Measurements from ENCODE around the gene MICAL3.
"Not testable (repeated sequence)": the region's sequence is repeated elsewhere in the genome, so short reads cannot be mapped to it uniquely, and the experiment has no call there.

Gene MICAL3

GRCh38 chr22:17998913-17999312 lies 25.4 kb downstream of the MICAL3 start:
- no peak for DNase-seq (ENCODE audit: low read depth in 2 of 2)

- no peak for DNase-seq (ENCODE audit: low read depth in 2 of 2)
These were observed 26.9 kb downstream of the MICAL3 start for GRCh38 chr22:17997456-17997855.

GRCh38 chr22:17995256-17995655 lies 29.1 kb downstream of the MICAL3 start:
- DNase-seq (ENCODE audit: low read depth in 2 of 2): not testable (repeated sequence)

- no peak for DNase-seq (ENCODE audit: low read depth in 2 of 2)
These were observed 29.8 kb downstream of the MICAL3 start for GRCh38 chr22:17994424-17995108.

- not testable (repeated sequence) for DNase-seq (ENCODE audit: low read depth in 2 of 2)
These were observed 31.4 kb downstream of the MICAL3 start for GRCh38 chr22:17992976-17993375.

GRCh38 chr22:17991992-17992391 lies 32.4 kb downstream of the MICAL3 start:
- DNase-seq (ENCODE audit: low read depth in 2 of 2): not testable (repeated sequence)

- DNase-seq (ENCODE audit: low read depth in 2 of 2): no peak
These were observed 33.4 kb downstream of the MICAL3 start for GRCh38 chr22:17990942-17991341.

- no peak for DNase-seq (ENCODE audit: low read depth in 2 of 2)
These were observed 34.2 kb downstream of the MICAL3 start for GRCh38 chr22:17990147-17990546.

- no peak for DNase-seq (ENCODE audit: low read depth in 2 of 2)
These were observed 35.4 kb downstream of the MICAL3 start for GRCh38 chr22:17988800-17989513.

GRCh38 chr22:17985606-17986005 lies 38.8 kb downstream of the MICAL3 start:
- DNase-seq (ENCODE audit: low read depth in 2 of 2): no peak

- DNase-seq (ENCODE audit: low read depth in 2 of 2): not testable (repeated sequence)
These were observed 39.3 kb downstream of the MICAL3 start for GRCh38 chr22:17985071-17985470.

GRCh38 chr22:17984114-17984513 lies 40.2 kb downstream of the MICAL3 start:
- no peak for DNase-seq (ENCODE audit: low read depth in 2 of 2)

- DNase-seq (ENCODE audit: low read depth in 2 of 2): no peak
These were observed 41.7 kb downstream of the MICAL3 start for GRCh38 chr22:17982572-17983141.

- DNase-seq (ENCODE audit: low read depth in 2 of 2): no peak
These were observed 42.9 kb downstream of the MICAL3 start for GRCh38 chr22:17981497-17981896.

- DNase-seq (ENCODE audit: low read depth in 2 of 2): peak in 1 of 2 experiments; percentile 17
These were observed 43.7 kb downstream of the MICAL3 start for GRCh38 chr22:17980638-17981051.

GRCh38 chr22:17980015-17980590 lies 44.3 kb downstream of the MICAL3 start:
- DNase-seq (ENCODE audit: low read depth in 2 of 2): no peak

- DNase-seq (ENCODE audit: low read depth in 2 of 2): no peak
These were observed 46.3 kb downstream of the MICAL3 start for GRCh38 chr22:17978027-17978426.

GRCh38 chr22:17977371-17977770 lies 47.0 kb downstream of the MICAL3 start:
- no peak for DNase-seq (ENCODE audit: low read depth in 2 of 2)

GRCh38 chr22:17976121-17976520 lies 48.2 kb downstream of the MICAL3 start:
- DNase-seq (ENCODE audit: low read depth in 2 of 2): no peak

- peak in 1 of 2 experiments; percentile 19 for DNase-seq (ENCODE audit: low read depth in 2 of 2)
These were observed 49.5 kb downstream of the MICAL3 start for GRCh38 chr22:17974703-17975372.

GRCh38 chr22:17974087-17974486 lies 50.3 kb downstream of the MICAL3 start:
- DNase-seq (ENCODE audit: low read depth in 2 of 2): no peak

- DNase-seq (ENCODE audit: low read depth in 2 of 2): no peak
These were observed 51.1 kb downstream of the MICAL3 start for GRCh38 chr22:17973217-17973616.
